GM21447 (cell line): ENCODE data around the gene RLN3.

ENCODE experiments used
- ATAC-seq: cut with Tn5 transposase; IDR thresholded peaks from one replicate; pipeline ENCODE4 v1.9.1; 2021; ENCODE audit not compliant: unreplicated experiment

RLN3 gene, protein sequence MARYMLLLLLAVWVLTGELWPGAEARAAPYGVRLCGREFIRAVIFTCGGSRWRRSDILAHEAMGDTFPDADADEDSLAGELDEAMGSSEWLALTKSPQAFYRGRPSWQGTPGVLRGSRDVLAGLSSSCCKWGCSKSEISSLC

DNA sequence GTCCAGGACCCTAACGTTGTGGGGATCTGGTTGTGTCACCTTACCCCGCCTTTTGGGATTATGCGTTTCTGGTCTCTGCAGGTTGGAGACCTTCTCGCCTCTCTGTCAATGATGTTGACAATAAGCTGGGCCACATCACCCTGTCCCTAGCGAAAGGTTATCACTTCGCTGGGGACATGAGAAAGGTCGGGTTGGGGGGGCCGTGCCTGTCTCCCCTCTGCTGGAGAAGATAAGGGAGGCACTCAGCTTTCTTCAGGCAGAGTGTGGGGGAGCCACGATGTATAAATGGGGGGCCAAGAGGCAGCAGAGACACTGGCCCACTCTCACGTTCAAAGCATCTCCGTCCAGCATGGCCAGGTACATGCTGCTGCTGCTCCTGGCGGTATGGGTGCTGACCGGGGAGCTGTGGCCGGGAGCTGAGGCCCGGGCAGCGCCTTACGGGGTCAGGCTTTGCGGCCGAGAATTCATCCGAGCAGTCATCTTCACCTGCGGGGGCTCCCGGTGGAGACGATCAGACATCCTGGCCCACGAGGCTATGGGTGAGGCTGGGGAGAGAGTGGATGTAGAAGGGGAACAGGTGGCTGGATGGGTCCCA is at the start of gene RLN3:
Gene RLN3 (plus strand): TSS at position 293 of the 595 bp plus-strand sequence. CDS start 57 bp downstream, at position 350.
- ATAC-seq: no peak

DNA sequence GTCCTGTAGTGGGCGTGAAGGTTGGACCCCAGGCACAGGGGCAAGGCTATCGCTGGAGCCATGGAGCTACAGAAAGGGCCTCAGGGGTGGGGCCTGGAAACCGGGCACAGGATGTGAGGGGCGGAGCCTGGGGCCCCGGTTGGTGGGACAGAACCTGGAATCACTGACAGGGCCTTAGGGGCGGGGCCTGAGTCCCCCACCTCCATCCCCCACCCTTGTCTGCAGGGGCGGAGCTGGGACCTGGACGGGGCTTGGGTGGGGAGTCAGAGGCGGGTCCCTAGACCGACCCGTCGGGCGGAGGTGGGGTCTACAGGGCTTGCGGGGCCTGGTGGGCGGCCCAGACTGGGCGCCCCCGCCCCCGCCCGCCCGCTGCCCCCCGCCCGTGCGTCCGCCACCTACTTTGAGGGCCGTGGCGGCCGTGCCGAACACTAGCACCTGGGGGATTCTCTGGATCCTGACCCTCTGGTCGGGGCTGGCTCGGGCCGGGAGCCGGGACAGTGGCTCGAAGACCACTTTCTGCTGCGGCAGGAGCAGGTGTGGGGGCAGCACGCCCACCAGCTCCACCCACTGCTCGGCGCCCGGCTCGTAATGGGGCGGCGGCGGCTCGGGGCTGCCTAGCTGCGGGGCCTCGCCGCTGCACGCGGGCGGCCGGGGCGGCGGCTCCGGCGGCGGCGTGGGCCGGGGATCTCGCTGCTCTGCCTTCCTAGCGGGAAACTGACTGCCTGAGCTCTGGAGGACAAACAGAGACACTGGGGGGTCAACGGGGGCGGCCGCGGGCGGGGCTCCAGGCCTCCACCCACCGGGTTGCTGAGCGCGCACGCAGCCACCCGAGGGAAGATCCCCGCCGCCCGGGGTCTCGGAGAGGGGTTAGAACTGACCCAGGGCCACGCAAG is 49.4 kb upstream of the RLN3 start:
- no peak for ATAC-seq

DNA sequence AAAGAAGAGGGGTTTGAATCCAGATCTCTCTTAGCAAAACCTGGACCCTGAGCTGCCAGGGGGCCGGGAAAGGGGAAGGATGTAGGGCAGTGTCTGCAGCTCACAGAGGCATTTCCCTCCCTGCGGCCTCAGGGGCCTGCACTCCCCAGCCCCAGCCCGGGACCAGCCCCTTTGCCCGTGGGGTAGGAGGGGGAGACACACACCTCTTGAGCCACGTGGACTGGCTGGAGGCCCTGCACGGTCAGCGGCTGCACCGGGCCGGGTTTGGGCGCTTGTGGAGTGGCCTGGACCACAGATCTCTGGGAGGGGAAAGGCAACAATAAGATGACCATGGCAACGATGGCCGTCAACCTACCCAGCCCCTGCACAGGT is 48.7 kb upstream of the RLN3 start:
- ATAC-seq: no peak

DNA sequence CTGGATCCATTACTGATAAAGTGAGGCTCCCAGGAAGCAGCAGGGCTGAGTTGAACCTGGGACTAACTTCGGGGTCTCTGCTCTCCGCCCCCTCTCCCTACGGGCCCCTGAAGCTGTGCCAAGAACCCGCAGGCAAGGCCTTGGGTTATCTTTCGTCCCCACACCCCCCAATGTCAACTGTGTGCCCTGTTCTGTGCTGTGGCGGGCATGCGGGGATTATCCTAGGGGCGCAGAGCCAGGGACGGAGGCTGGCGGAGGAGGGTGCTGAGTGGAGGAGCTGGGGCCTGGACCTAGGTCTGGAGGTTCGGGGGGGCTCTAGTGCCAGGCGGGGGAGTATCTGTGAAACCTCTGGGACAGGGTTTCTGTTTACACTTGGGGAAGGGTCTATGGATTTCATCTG is 48.3 kb upstream of the RLN3 start:
- ATAC-seq: no peak

DNA sequence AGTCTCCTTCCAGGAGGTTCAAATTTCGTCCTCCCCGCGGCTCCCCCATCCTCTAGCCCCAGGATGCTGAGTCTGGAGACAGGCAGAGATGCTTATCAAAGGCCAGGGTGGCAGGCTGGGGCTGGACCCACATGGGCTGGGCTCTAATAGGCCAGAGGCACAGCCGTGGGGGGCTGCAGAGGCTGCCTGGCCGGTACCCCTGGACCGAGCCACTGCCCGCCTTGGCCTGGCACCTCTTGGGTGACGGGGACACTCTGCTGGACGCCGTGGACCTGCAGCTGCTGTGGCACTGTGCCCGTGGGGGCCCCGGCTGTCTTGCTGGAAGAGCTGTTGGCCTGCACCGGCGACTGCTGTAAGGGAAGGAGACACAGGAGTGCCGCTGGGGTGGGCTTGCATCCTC is 47.6 kb upstream of the RLN3 start:
- no peak for ATAC-seq

DNA sequence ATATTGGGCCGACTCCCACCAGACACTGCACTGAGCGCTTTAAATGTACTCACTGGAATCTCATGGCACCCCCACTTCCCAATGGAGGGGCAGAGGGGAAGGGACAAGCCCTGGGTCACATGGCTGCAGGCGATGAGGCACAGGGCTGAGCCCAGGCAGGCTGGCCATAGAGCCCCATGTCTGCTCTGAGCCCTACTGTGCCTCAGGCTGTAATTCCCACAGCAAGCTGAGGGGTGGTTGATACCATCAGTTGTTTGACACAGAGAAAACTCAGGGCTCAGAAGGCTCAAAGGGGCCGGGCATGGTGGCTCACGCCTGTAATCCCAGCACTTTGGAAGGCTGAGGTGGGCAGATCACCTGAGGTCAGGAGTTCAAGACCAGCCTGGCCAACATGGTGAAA is 46.9 kb upstream of the RLN3 start:
- ATAC-seq: no peak

DNA sequence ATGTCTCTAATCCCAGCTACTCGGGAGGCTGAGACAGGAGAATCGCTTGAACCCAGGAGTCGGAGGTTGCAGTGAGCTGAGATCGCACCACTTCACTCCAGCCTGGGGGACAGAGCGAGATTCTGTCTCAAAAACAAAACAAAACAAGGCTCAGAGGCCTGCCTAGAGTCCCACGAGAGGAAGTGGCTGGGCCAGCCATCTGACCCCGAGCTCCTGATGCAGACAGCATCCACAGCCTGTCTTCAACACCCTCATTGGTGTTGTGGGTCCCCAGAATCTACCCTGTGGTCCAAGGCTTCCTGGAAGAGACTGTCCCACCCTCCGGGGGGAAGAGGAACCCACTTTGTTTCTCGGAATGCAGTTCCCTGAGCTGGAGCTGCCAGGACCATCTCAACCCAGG is 46.5 kb upstream of the RLN3 start:
- ATAC-seq: no peak

DNA sequence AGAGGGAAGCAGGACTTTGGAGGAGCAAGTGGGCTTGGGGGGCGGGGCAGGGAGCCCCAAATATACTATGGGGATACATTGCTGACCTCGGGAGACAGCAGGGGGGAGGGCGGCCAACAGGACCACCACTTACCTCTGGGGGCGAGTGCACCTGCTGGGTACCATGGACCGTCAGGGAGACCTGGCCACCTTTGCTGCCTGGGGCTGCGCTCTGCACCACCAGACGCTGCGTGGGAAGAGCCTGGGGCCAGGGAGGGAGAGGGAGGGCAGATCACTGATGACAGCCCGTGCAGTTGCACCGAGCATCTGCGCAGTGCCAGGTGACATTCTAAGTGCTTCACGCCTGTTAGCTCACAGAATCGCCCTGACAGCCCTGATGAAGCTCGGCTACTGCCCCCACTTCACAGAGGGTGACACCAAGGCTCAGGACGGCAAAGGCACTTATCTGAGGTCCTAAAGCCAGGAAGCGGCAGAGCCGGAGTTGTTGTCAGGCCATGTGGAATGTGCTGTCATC is 45.9 kb upstream of the RLN3 start:
- ATAC-seq: no peak

DNA sequence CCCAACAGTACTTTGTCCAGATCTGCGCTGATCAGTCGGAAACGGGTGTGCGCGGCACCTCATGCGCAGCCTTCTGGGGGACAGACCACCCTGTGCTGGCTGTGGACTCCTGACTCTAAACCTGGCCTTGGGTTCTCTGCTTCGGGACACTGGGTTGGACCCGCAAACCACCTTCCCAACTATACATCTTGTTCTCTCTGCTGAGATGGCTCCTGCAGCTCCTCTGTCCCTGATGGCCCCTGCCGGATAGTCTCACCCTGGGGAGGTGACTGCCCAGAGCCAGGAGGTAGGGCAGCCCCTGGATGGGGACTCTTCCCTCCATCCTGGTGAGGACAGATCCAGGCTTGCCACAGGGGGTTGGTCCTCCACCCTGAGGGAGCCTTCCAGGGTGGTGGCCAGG is 45.2 kb upstream of the RLN3 start:
- ATAC-seq: no peak

DNA sequence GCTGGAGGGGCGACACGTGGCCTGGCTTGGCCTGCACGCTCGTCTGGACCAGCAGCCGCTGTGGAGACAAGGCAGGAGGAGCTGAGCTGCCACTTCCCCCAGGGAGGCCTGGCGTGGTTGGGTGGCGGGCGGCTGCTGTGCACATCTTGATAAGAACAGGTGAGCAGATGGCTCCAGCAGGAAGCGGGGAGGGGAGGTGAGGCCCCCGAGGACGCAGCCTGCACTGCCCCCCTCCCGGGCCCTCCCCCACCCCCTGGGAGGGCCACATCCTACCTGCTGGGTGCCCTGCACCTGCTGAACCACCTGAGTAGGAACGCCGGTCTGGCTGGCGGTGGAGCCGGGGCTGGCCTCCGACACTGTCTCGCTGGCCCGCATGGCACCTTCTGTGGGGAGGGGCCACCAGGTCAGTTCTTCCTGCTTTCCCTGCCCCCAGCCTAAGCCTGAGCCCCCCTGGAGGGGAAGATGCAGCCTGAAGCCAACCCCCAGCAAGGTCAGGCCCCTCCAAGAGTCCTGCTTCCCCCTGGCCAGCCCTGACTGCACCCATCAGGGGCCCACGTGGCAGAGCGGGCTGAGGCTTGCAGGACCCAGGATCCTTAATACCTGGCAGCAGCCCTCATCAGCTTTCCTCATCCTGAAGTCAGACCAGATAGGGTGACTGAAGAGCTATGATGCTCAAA is 44.6 kb upstream of the RLN3 start:
- ATAC-seq: no peak

DNA sequence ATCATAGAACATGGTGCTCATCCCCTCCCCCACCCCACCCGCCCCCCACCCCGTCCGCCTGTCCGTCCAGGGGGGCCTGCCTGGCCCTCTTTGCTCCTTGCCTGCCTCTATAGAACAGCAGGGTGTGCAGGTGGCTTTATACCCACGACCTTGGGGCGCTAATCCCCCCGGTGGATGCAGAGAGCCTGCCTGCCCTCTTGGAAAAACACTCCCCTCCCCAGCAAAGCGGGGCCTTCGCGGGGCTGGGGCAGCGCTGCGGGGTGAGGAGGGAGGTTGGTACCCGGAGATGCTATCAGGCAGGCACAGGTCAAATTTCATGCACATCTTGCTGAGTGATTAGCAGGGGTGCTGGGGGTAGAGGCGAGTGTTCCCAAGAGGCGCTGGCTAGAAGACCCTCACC is 43.8 kb upstream of the RLN3 start:
- ATAC-seq: no peak

DNA sequence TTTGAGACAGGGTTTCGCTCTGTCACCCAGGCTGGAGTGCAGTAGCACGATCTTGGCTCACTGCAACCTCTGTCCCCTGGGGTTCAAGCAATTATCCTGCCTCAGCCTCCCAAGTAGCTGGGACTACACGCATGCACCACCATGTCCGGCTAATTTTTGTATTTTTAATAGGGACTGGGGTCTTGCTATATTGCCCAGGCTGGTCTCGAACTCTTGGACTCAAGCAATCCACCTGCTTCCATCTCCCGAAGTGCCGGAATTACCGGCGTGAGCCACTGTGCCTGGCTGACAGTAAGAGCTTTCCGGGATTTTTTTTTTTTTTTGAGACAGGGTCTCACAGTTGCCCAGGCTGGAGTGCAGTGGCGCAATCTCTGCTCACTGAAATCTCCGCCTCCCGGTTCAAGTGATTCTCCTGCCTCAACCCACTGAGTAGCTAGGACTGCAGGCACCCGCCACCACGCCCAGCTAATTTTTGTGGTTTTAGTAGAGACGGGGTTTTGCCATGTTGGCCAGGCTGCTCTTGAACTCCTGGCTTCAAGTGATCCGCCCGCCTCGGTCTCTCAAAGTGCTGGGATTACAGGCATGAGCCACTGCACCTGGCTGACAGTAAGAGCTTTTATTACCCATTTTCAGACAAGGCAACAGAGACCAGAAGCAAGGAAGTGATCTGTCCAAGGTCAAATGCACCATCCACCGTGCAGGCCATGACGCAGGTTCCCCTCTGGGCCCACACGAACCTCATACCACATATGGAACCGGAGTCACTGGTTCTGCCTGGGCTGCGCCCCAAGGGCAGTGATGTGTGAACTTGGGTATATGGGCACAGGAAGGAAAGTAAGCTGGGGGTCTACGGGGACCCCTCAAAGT is 42.8 kb upstream of the RLN3 start:
- no peak for ATAC-seq

DNA sequence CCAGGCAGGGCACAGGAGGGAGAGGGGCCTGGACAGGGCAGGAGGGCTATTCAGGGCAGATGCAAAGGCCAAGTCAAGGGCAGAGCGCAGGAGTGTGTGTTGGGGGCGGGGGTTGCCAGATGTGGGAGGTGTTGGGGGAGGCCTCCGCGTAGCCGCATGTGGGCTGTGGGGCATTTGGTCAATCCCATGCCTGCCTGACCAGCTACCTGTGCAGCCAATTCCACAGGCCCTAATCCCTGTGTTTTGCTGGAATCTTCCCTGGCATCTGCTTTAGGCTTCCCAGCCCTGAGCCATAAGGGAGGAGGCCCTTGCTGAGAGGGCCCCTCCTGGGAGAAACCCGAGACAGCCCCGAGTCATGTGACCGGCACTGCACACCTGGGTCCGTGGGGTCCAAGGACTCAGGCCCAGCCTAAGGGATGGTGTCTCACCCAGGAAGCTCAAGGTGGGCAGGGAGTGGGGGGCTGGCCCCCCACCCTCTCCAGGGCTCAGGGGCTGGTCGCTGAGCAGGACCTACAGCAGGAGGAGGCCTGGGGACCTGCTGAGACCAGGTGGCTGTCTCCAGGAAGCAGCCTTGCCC is 42.1 kb upstream of the RLN3 start:
- ATAC-seq: peak; percentile 6

DNA sequence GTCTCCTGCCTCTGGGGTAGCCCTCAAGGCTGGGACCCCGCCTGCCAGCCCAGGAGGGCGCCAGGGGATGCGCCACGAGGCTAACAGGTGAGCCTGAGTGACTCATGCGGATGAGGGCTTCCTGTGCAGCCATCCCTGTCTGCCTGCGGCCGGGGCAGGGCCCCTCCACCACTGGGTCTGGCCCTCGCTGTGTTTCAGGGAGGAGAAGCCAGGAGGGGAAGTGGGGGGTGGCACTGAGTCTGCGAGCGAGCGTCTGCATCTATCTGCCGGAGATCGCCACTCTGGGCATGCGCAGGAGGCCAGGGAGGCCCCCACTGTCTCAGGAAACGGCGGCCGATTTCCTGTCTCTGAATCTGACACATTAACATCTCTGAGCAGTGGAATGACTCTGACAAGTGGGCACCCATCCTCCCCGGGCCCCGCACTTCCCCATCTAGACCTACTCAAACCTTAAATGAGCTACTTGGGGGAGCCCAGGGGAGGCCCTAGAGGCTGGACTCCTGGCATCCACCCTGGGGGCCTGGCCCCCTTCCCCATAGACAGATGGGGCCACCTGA is 41.5 kb upstream of the RLN3 start:
- peak; percentile 89 for ATAC-seq

DNA sequence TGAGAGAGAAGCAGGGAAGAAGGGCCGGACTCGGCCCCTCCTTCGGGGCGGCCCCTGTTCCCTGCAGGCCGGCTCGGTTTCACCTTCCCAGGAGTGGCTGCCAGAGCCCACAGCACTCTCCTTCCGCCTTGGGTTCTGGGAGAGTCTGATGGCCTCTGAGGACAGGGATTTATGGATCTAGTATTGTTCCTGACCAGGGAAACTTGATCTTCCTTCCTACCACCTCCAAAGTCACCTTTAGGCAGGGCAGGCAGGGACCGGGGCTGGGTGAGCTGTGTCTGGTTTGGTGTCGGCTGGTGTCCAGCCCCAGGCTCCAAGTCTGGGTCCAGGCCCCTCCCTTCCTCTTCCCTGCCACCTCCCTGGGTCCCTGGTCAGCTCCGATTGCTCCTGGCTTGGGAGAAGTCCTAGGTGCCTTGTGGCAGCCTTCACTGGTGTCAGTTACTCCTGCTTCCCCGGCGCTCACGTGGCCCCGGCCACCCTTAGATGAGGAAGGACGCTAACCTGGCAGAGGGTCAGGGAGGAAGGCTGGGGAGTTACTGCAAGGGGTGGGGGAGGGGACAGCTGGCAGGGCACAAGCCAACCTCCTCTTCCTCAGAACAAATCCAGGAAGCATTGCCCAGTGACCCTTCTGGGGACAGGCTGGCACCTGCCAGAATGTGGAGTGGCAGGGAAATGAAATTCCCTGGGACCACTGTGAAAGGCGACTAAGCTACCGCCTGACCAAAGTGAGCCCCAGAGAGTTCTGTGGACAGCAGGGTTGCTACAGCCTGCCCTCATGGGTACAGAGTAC is 40.7 kb upstream of the RLN3 start:
- ATAC-seq: no peak

DNA sequence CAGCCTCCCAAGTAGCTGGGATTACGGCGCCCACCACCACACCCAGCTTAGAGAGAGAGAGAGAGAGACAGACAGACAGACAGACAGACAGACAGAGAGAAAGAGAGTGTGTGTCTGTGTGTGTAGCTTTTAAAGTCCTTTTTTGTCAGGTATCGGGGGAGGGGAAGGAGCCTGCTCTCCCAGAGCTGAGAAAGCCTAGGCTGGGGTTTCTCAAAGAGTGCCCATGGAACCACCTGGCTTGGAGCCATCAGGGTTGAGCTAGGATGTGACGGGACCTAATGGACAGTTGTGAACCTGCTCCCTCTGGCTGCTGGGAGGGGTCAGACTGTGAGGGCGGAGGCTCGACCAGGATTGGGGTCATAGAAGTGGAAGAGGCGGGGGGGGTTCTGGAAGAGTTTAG is 38.5 kb upstream of the RLN3 start:
- no peak for ATAC-seq

DNA sequence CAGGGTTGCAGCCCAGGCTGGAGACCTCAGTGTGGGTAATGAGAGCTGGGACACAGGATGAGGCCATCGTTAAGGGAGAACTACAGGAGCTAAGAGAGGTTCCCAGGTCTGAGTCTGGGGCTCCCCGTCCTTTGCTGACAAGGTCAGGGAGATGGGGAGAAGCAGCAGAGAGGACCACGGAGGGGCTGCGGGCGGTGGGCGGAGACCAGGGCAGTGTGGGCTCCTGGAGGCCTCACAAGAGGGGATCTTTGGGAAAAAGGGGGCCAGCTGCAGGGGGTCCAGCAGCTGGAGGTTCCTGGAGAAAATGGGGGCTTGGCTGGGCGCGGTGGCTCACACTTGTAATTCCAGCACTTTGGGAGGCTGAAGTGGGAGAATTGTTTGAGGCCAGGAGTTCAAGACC is 37.9 kb upstream of the RLN3 start:
- ATAC-seq: no peak

DNA sequence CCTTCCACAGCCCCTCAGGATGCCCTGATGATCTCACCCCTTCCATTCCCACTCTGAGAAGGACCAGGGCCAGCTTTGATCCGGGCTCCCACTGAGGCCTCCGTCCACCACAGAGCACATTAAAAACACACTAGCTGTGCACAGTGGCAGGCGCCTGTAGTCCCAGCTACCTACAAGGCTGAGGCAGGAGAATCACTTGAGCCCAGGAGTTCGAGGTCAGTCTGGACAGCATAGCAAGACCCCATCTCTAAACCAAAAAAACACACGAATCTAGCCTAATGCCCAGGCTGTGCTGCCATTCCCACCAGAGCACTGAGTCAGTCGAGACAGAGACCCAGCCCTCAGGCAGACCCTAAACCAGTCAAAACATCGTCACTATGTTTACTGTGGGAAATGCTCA is 35.9 kb upstream of the RLN3 start:
- ATAC-seq: no peak

DNA sequence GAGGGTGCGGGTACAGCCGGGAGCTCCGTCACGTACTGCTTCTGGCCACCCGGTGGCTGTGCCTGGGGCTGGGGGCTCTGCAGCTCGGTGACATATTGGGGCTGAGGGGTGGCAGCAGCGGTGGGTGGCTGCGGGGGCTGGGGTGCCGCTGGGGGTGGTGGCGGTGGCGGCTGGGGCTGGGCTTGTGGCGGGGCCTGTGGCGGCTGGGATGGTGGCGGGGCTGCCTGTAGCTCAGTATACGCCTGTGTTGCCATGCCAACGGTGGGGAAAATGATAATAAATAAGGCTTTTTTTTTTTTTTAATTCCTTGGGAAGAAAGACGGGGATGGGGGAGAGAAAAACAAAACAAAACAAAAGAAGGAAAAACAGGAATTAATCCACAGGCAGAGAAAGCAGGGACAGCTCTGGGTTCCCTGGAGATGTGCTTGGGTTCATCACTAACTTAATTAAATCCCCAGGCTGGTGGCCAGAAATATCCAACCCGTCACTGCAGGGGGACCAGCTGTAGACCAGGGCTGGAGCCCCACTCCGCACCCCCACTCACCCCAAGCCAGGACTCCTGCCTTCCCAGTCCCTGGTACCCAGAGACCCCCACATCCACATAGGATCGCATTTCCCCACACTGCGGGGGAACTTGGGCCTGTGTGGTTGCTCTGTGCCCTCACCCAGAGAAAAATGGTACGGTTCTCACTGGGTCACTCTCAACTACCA is 34.2 kb upstream of the RLN3 start:
- ATAC-seq: no peak
